NCI-H2107 treated with DMSO at 0.1 percent for 48 hours (cell line): ENCODE data around the gene CBX1.
A peak's percentile ranks its signal among the peaks of the same experiment; 100 is the strongest.

Source experiments
- DNase-seq: peaks from one replicate; lab custom pipeline; 2025; ENCODE audit not compliant: unreplicated experiment; lab: John Stamatoyannopoulos, UW

CBX1 gene

DNA sequence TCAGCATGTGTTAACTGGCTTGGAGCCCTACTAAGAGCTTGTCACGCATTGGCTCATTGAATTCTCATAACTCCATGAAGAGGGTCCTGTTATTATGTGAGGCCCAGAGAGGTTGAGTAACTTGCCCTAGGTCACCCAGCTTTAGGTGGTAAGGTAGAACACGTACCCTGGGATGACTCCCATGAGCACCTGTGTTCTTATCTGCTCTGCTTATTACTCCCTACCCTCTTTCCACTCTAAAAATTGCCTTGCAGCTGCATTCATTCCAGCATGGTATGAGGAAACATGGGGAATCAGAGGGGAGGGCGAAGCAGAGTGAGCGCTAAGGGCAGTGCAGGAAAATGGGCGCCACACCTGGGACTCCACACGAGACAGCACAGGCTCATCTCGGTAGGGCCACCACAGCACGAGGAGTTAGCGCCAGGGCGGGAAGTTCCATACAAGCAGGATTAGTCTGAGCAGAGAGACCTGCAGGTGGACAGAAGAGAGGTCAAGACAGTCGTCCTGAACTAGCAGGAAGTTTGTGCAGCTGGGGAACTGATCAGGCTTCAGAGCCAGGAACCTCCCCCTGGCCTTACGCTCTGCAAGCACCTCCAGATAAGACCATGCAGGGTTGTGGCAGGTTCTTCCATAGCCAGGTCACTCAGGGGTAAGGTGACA, 73.8 kb downstream of the CBX1 start:
- no peak for DNase-seq

DNA sequence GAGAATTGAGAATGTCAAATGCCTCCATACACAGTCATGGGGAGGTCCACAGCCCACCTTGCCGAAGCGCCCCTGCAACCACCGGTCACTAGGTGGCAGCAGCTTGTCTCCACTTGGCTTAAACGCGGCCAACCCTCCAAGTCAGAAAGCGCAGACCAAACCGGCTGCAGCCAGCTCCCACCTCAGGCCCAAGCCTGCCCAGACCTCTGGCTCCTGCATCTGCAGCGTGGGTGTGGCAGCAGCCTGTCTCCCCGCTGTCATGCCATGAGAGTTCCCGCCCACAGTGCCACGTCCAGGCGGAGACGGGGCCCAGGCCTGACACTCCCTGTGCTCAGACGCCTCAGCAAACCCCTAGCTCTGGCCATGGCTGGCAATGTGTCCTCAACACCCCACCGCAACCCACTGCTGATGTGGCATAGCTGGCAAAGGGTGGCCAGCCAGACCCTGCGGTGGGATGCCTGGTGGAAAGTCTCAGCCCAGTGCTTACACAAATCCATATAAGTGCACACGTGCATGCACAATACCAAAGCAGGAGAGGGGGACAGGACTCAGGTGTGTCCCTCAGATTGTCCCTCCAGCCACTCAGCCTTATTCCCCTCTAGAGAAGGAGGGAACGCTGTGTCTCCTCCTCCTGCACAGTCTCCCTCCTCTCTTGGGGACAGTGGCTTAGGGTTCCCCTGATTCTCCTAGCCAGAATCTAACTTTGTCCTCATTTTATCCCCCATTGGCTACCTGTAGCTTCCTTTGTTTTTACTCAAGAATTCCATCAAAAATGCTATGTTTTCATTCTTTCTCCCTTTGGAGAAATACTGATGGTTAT, 74.6 kb downstream of the CBX1 start:
- peak; percentile 63 for DNase-seq

DNA sequence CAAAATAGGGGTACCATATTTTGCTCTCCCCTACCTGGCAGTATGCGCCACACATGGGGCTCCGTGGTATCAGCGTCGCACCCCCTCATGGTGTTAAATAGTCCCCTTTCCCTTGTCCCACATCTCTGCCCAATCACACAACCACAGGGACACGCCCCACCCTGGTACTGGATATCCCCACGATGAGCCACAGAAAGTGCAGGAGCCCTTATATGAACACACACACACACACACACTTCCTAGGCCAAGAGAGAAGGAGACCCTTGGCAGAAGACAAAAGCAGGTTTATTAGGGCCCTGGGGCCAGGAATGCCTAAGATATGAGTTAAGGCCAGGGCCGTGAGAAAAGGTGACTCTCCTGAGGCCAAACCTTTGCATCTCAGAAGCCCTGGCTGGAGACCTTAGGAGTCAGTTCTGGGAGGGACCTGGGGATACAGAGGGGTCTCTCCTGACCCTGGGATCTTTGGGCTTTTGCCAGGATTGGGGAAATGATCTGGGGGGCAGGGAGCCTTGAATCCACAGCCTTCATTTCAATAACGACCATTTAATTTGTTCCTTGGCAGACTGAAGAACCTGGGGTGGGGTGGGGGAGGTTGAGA, 75.3 kb downstream of the CBX1 start:
- no peak for DNase-seq

DNA sequence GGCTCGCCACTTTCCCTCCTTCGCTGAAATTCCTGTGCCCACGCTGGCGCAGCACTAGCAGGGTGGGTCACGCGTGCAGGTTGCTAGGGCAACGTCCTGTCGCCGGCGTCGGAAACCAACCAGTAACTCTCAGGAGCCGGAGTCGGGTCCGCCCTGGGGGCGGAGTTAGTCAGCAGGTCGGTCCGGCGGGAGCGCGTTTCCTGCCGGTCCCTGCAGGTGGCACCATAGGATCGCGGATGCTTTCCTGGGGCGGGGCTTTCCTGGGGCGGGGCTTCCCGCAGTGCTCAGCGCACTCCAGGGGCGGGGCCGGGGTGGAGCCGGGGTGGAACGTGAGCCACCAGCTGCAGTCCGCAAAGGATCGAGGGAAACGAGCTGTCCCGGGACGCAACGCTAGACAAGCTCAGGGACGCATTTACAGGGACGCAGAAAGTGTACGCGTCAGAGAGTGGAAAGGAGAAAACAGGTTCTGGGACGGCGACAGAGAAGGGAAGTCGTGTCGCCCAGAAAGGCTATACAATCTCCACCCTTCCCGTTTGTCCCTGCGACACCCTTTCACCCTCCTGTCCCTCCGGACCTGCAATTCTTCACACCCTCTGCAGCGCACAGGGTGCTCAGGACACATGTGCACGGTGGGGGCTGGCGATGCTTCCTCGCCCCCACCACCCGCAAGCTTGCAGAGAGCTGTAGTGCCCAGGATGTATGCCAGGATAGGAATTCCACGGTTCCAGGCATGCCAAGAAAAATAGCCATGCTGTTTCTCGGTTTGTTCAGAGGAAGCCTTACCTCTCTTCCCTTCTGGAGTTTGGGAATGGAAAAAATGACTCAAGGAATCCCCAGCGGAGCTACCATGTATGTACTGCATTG, 76.0 kb downstream of the CBX1 start:
- peak; percentile 89 for DNase-seq

DNA sequence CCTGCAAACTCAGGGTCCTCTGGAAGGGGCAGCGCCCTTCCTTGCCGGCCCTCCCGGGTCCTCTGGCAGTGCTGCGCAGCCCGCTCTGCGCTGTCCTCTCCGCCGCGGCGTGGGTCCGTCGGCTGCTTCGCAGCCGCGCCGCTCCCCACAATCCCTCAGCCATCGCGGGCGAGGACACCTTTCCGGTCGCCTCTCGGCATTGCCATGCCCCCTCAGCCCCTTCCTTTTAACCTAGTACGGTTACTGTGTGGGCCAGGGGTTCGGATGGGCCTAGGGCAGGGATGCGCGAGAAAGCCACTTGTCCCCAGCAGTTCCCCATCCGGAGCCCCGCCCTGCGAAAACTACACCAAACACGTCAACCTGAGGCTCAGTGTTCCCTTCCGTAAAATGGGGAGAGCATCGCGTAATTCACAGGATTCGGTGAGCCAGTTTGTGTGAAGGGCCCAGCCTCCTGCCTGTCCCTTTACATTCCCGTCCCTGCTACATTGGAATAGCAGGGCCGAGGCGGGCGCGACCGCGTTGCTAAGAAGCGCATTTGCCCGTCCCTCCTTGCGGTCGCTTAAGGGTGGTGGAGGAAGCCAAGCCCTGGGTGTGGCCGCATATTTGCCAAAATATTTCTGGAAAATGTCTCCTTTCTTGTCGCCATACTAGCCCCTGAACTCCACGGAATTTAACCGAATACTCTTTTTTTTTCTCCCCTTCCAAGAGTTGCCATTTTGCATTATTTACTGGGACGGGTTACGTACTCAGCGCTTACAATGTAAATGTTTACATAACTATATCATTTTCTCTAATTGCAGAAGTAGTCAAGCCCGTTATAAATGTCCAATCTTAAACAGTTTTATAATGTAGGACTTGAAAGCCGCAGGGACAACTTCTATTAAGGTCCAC, 76.9 kb downstream of the CBX1 start:
- no peak for DNase-seq

DNA sequence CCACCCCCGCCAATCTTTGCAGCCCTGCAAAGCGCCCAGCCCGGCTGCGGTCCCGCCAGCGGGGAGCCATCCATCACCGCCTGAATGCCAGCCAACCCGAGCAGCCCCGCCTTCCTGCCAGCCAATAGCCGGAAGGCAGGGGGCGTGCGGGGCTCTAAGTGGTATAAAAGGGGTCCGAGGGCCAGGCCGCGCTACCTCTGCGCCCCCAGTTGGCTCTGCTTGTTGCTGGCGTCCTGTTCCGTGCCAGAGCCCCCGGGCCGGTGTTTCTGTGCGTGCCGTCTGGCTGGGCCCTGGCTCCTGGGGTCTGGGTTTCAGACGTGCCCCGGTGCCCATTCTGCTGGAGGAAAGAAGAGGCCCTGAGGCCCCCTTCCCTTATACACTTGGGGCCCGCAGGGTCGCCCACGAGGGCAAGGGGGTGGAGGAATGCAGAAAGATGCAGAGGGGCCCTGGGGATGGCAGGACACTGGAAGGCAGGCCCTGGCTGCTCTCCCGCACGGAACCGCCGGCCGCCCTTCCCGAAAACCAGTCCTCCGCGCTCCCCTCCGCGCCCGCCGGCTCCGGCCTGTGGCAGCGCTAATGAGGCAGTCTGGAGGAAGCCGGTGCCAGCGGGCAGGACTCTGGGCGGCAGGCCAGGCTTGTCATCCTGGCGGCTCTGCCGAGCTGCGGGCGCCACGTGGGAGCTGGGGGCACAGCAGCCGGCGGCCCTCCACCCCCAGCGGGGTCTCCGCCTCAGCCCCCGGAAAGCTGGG, 77.7 kb downstream of the CBX1 start:
- DNase-seq = peak; percentile 43

DNA sequence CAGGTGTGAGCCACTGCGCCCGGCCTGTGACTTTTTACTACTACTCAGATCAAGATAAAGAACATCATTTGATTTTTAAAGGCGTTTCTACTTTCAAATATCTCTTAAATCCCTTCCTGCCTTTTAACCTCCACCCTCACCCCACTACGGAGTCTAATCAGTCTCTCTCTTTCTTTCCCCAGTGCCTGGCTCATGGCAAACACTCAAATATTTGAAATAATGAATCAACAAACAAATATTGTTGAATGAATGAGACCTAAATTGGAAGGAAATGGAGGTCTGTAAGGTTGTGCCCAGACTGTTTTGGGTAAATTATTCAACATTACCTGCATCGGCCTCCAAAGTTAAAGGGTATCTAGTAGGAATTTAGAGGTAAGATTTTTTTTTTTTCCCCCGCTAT, 78.4 kb downstream of the CBX1 start:
- no peak for DNase-seq

DNA sequence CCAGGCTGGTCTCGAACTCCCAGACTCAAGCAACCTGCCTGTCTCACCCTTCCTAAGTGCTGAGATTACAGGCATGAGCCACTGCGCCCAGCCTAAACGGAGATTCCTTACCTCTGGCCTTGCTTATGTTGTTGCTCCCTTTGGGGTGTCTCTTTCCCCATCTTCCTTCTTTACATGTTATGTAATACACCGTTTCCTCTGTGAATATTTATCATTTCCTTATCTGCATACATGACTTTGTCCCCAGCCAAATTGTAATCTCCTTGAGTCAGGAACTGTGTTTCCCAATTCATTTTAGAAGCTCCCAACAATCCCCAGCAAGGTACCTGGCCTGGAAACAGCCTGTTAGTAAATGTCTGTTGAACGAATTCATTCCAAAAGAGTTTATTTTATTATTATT, 79.3 kb downstream of the CBX1 start:
- DNase-seq = no peak
